Spleen (tissue), 11 donors: ENCODE measurements around the gene ATG4A. TPM values are rescaled to one million over a fixed set of nuclear protein-coding genes. Genes with fewer than 3 reads are reported as not detected.

Source experiments
- DNase-seq: peaks from one replicate; pipeline ENCODE4 v3.0.0-alpha.2; 2020
- H3K27ac ChIP-seq, 8 donors: fragments of 200-600 bp; sonication (generic) in 7 of 8; 1 replicate in 4 of 8; 2 replicates in 4 of 8; pipeline versions ENCODE4 v1.5.0 to v1.8.0; 2016 to 2021; ENCODE audit warnings: inconsistent platforms in 4 of 8, mild to moderate bottlenecking in 4 of 8, moderate library complexity in 1 of 8
- H3K27me3 ChIP-seq, 7 donors: fragments of 200-600 bp; sonication (generic) in 6 of 7; replicated peaks in 1 of 7; 1 replicate in 4 of 7; 2 replicates in 3 of 7; pipeline versions ENCODE4 v1.5.0 to v1.8.0; 2016 to 2021; ENCODE audit warnings: inconsistent platforms in 3 of 7, mild to moderate bottlenecking in 1 of 7
- H3K36me3 ChIP-seq, 6 donors: fragments of 200-600 bp; sonication (generic) in 5 of 6; 1 replicate in 4 of 6; 2 replicates in 2 of 6; pipeline versions ENCODE4 v1.5.0 to v1.8.0; 2016 to 2021; ENCODE audit warnings: inconsistent platforms in 2 of 6
- H3K4me1 ChIP-seq, 6 donors: fragments of 200-600 bp; sonication (generic) in 5 of 6; 1 replicate in 3 of 6; 2 replicates in 3 of 6; pipeline versions ENCODE4 v1.5.0 to v1.8.0; 2016 to 2021; ENCODE audit warnings: inconsistent platforms in 3 of 6
- H3K4me3 ChIP-seq, 8 donors: fragments of 200-600 bp; sonication (generic) in 7 of 8; 1 replicate in 4 of 8; 2 replicates in 4 of 8; pipeline versions ENCODE4 v1.5.0 to v1.8.0; 2016 to 2021; ENCODE audit warnings: inconsistent platforms in 4 of 8, mild to moderate bottlenecking in 4 of 8, moderate library complexity in 2 of 8
- H3K9me3 ChIP-seq, 8 donors: fragments of 200-600 bp; sonication (generic) in 7 of 8; 1 replicate in 4 of 8; 2 replicates in 4 of 8; pipeline versions ENCODE4 v1.5.0 to v1.8.0; 2016 to 2021; ENCODE audit warnings: inconsistent platforms in 4 of 8
- CTCF ChIP-seq, 11 experiments: fragments of 200-600 bp in 7 of 11; fragments of 450-650 bp in 4 of 11; sonication (generic) in 4 of 11; IDR thresholded peaks in 8 of 11; conservative IDR thresholded peaks in 3 of 11; 1 replicate in 7 of 11; 2 replicates in 4 of 11; pipeline versions ENCODE4 v1.4.0 to v1.8.0; 2016 to 2021; ENCODE audit warnings: antibody characterized with exemption in 11 of 11, inconsistent platforms in 4 of 11, mild to moderate bottlenecking in 1 of 11
- POLR2A ChIP-seq, 3 donors: fragments of 450-650 bp; IDR thresholded peaks; one replicate each; pipeline ENCODE4 v1.5.1; 2017; ENCODE audit warnings: antibody characterized with exemption in 3 of 3, mild to moderate bottlenecking in 1 of 3
- POLR2AphosphoS5 ChIP-seq, 3 donors: sonication (generic); formaldehyde crosslinking; IDR thresholded peaks; one replicate each; pipeline ENCODE4 v1.5.1; 2017; ENCODE audit warnings: antibody characterized with exemption in 3 of 3
- WGBS, 5 donors: extraction: QIAGEN DNeasy Blood & Tissue Kit in 3 of 5; methylation state at CpG; one replicate each; pipeline versions ENCODE4 v1.1.5 to v1.1.7; 2013 to 2018; 5-methylcytosine and 5-hydroxymethylcytosine counted together
- intact Hi-C: fragments of 100-400 bp; cut with DNase I; formaldehyde crosslinking; loops from one replicate; pipeline ENCODE4 v1.15.0; 2023; ENCODE audit warnings: low total_unique reads
- polyA plus RNA-seq, 3 donors: library from polyadenylated mRNA; stranded (reverse); fragments of 200-250 nt; gene quantifications; one replicate each; pipeline ENCODE4 v1.2.1, GENCODE V29; 2013
- total RNA-seq, 7 donors: library from RNA; depleted of rRNA in 3 of 7; stranded (reverse); fragments of >200 nt in 3 of 7; fragmentation: NEBNext Ultra II Directional in 4 of 7; extraction: Animal tissue kit (Norgen Biotek cat#: 25700) in 4 of 7; gene quantifications; one replicate each; pipeline versions ENCODE4 v1.1.0 to v1.2.1, GENCODE V29; 2016 to 2021
- donor health status: healthy with polysubstance abuse.
- donor health status: DM: no; HTN: no; CAD: no; lungs with moderate emphysema.
- donor health status: DM: no; HTN: no; CAD: no.
- donor health status: Bipolar disorder and iron deficiency.
- donor health status: healthy.
- donor health status: DM: no; HTN: no; CAD: no.
- donor health status: DM: yes; HTN: yes; CAD: no.

ATG4A gene
- total and polyA plus RNA-seq, 10 donors, result 6.9 to 16.7 (median 11.1) TPM

GRCh38 chrX:108123591-108124366 lies 32.2 kb downstream of the ATG4A start:
- TF ChIP-seq POLR2A (IDR thresholded peaks at IDR 0.05) (no peak), CTCF (IDR thresholded peaks at IDR 0.05 in 8 of 11, conservative IDR thresholded peaks at IDR 0.05 in 3 of 11) (no peak), POLR2AphosphoS5 (IDR thresholded peaks at IDR 0.05) (no peak)
- Histone ChIP-seq H3K4me1 (no peaks in the 10 kb centered on the region), H3K9me3 (no peaks in the 10 kb centered on the region), H3K27ac (no peak overlapping the region), H3K27me3 (no peaks in the 10 kb centered on the region), H3K36me3 (peaks cover 0 to 23% (median 4%) of the 10 kb centered on the region in 6 donors), H3K4me3 (no peak overlapping the region)
- 74 to 100% (median 92%) methylated on average over 3 of the region's 3 CpGs for WGBS, 5 donors
- DNase-seq, result no peak
- intact Hi-C loops, result no loop called here

GRCh38 chrX:108126661-108127060 lies 35.1 kb downstream of the ATG4A start:
- intact Hi-C loops, result no loop called here
- no peaks in the 10 kb centered on the region for H3K27me3 ChIP-seq
- peaks cover 0 to 42% (median 4%) of the 10 kb centered on the region in 6 donors for H3K36me3 ChIP-seq
- H3K27ac ChIP-seq, result no peak overlapping the region
- DNase-seq, result no peak
- no peak overlapping the region for H3K4me3 ChIP-seq
- no peak for TF ChIP-seq POLR2AphosphoS5 (IDR thresholded peaks at IDR 0.05)
- no peak for TF ChIP-seq CTCF (IDR thresholded peaks at IDR 0.05 in 8 of 11, conservative IDR thresholded peaks at IDR 0.05 in 3 of 11)
- no peak for TF ChIP-seq POLR2A (IDR thresholded peaks at IDR 0.05)
- H3K9me3 ChIP-seq, result no peaks in the 10 kb centered on the region
- 48 to 77% (median 62%) methylated on average over 2 of the region's 2 CpGs for WGBS, 5 donors
- H3K4me1 ChIP-seq, result no peaks in the 10 kb centered on the region

GRCh38 chrX:108127152-108127551 lies 35.6 kb downstream of the ATG4A start:
- Histone ChIP-seq H3K9me3 (no peaks in the 10 kb centered on the region), H3K27me3 (no peaks in the 10 kb centered on the region), H3K4me3 (no peak overlapping the region), H3K27ac (no peak overlapping the region), H3K4me1 (no peaks in the 10 kb centered on the region), H3K36me3 (peaks cover 0 to 47% (median 4%) of the 10 kb centered on the region in 6 donors)
- WGBS, 5 donors, result 71 to 90% (median 73%) methylated on average over 4 of the region's 4 CpGs
- DNase-seq, result no peak
- intact Hi-C loops, result no loop called here
- TF ChIP-seq POLR2A (IDR thresholded peaks at IDR 0.05) (no peak), CTCF (IDR thresholded peaks at IDR 0.05 in 8 of 11, conservative IDR thresholded peaks at IDR 0.05 in 3 of 11) (no peak), POLR2AphosphoS5 (IDR thresholded peaks at IDR 0.05) (no peak)

- Histone ChIP-seq H3K27ac (no peak overlapping the region), H3K9me3 (no peaks in the 10 kb centered on the region), H3K4me1 (no peaks in the 10 kb centered on the region), H3K4me3 (no peak overlapping the region), H3K27me3 (no peaks in the 10 kb centered on the region), H3K36me3 (peaks cover 0 to 82% (median 4%) of the 10 kb centered on the region in 6 donors)
- DNase-seq, result no peak
- WGBS, 5 donors, result 80 to 100% (median 85%) methylated on average over 1 of the region's 1 CpG
- intact Hi-C loops, result no loop called here
- TF ChIP-seq POLR2AphosphoS5 (IDR thresholded peaks at IDR 0.05) (no peak), POLR2A (IDR thresholded peaks at IDR 0.05) (no peak), CTCF (IDR thresholded peaks at IDR 0.05 in 8 of 11, conservative IDR thresholded peaks at IDR 0.05 in 3 of 11) (no peak)
These were observed 39.3 kb downstream of the ATG4A start for GRCh38 chrX:108130889-108131288.
